LHCN-M2 (cell line): ENCODE results near the gene ARID1B. TPM values are rescaled to one million over a fixed set of nuclear protein-coding genes. Genes with fewer than 3 reads are reported as not detected.

ENCODE experiments used
- DNase-seq: peaks from one replicate; pipeline ENCODE4 v3.0.0-alpha.2; 2012; ENCODE audit warnings: low read depth
- total RNA-seq: library from RNA; depleted of rRNA; stranded (reverse); fragments of >200 nt; gene quantifications from 2 replicates; pipeline ENCODE4 v1.2.3, GENCODE V29; 2014

The ARID1B gene
- total RNA-seq, 1 experiment from 2014 or later = 19.0 TPM

GRCh38 chr6:157045831-157046454 is 268.8 kb downstream of the ARID1B start:
- DNase-seq = peak; percentile 85

GRCh38 chr6:157046776-157047175 is 269.6 kb downstream of the ARID1B start:
- peak; percentile 53 for DNase-seq

GRCh38 chr6:157047328-157047727 is 270.1 kb downstream of the ARID1B start:
- DNase-seq = no peak

GRCh38 chr6:157047951-157048350 is 270.8 kb downstream of the ARID1B start:
- DNase-seq = no peak

- DNase-seq = no peak
Measured at GRCh38 chr6:157049133-157049532, 272.0 kb downstream of the ARID1B start.

- DNase-seq = no peak
Measured at GRCh38 chr6:157050537-157051265, 273.5 kb downstream of the ARID1B start.

GRCh38 chr6:157054531-157054979 is 277.4 kb downstream of the ARID1B start:
- no peak for DNase-seq

GRCh38 chr6:157055863-157056262 is 278.7 kb downstream of the ARID1B start:
- no peak for DNase-seq

- no peak for DNase-seq
Measured at GRCh38 chr6:157056275-157056674, 279.1 kb downstream of the ARID1B start.

GRCh38 chr6:157058574-157058973 is 281.4 kb downstream of the ARID1B start:
- DNase-seq = no peak

GRCh38 chr6:157059781-157060180 is 282.6 kb downstream of the ARID1B start:
- DNase-seq = no peak

- DNase-seq = no peak
Measured at GRCh38 chr6:157060440-157060952, 283.3 kb downstream of the ARID1B start.

GRCh38 chr6:157061770-157062594 is 284.8 kb downstream of the ARID1B start:
- DNase-seq = no peak

GRCh38 chr6:157063176-157063905 is 286.2 kb downstream of the ARID1B start:
- no peak for DNase-seq

- DNase-seq = no peak
Measured at GRCh38 chr6:157063923-157064322, 286.7 kb downstream of the ARID1B start.

- no peak for DNase-seq
Measured at GRCh38 chr6:157064502-157064901, 287.3 kb downstream of the ARID1B start.

- no peak for DNase-seq
Measured at GRCh38 chr6:157065366-157065765, 288.2 kb downstream of the ARID1B start.

GRCh38 chr6:157066781-157067491 is 289.8 kb downstream of the ARID1B start:
- DNase-seq = peak; percentile 36

GRCh38 chr6:157067507-157067906 is 290.3 kb downstream of the ARID1B start:
- DNase-seq = no peak

GRCh38 chr6:157068691-157069324 is 291.6 kb downstream of the ARID1B start:
- DNase-seq = peak; percentile 30
